HepG2 (cell line): ENCODE data around the gene SLC29A3. TPM values are rescaled to one million over a fixed set of nuclear protein-coding genes. Genes with fewer than 3 reads are reported as not detected.

Experiments used
- ATAC-seq: fragments of 200-7000 bp; cut with Tn5 transposase; 3 replicates; pipeline ENCODE4 v1.9.1; 2020; ENCODE audit warnings: mild to moderate bottlenecking, moderate library complexity
- BruUV-seq: library from RNA; stranded (reverse); fragments of 400-500 nt; replicated peaks from 2 replicates; lab custom pipeline; 2021; lab: Mats Ljungman, UMichigan
- CTCF ChIA-PET: fragments of 300-600 bp; formaldehyde crosslinking; extraction: SDS; loops from one replicate; lab custom pipeline; 2021; ENCODE audit warnings: low total read pairs, inconsistent platforms, low intra/inter-chr PET ratio; lab: Yijun Ruan, JAX
- POLR2A ChIA-PET: fragments of 350-600 bp; sonication (Branson Sonifier 250); formaldehyde crosslinking; loops from one replicate; lab custom pipeline; 2020; ENCODE audit warnings: antibody characterized with exemption, inconsistent platforms; lab: Yijun Ruan, JAX
- DNase-seq: peaks from one replicate; pipeline ENCODE4 v3.0.0-alpha.2; 2015; ENCODE audit warnings: low spot score
- FAIRE-seq: peaks from 3 replicates; lab custom pipeline; 2011; peaks lifted over from hg19 to GRCh38; lab: Jason Lieb, UNC
- H2AFZ ChIP-seq: one replicate; pipeline ENCODE4 v1.6.1; 2011; ENCODE audit warnings: low read length, inconsistent platforms
- H3K27ac ChIP-seq: fragments of 300-600 bp; 3 replicates; pipeline ENCODE4 v1.8.0; 2011; ENCODE audit warnings: mixed run types, mild to moderate bottlenecking, mixed read lengths, low read length, inconsistent platforms; ENCODE audit not compliant: insufficient read depth; ENCODE audit errors: extremely low read length
- H3K27me3 ChIP-seq, 2 experiments: fragments of 200-600 bp in 1 of 2; 2 replicates in 1 of 2; 3 replicates in 1 of 2; pipeline versions ENCODE4 v1.6.0 to v1.8.0; 2011; ENCODE audit warnings: low read length in 2 of 2, mild to moderate bottlenecking in 2 of 2, moderate library complexity in 2 of 2, inconsistent platforms in 1 of 2; ENCODE audit not compliant: insufficient read depth in 2 of 2, control insufficient read depth in 1 of 2
- H3K36me3 ChIP-seq, 2 experiments: fragments of 200-600 bp in 1 of 2; replicated peaks in 1 of 2; 2 replicates in 1 of 2; 3 replicates in 1 of 2; pipeline versions ENCODE4 v1.5.1 to v1.8.0; 2011; ENCODE audit warnings: low read length in 2 of 2, inconsistent platforms in 1 of 2; ENCODE audit not compliant: insufficient read depth in 2 of 2, control insufficient read depth in 1 of 2
- H3K4me1 ChIP-seq: 2 replicates; pipeline ENCODE4 v1.5.1; 2012; ENCODE audit warnings: low read length, inconsistent platforms; ENCODE audit not compliant: insufficient read depth
- H3K4me2 ChIP-seq: 2 replicates; pipeline ENCODE4 v1.6.0; 2011; ENCODE audit warnings: low read depth, low read length, inconsistent platforms
- H3K4me3 ChIP-seq, 3 experiments: fragments of 200-600 bp in 1 of 3; sonication (generic), shearing (Covaris generic) in 1 of 3; replicated peaks in 1 of 3; 2 replicates each; pipeline ENCODE4 v1.5.1; 2011 to 2016; ENCODE audit warnings: low read length in 3 of 3, inconsistent platforms in 2 of 3, low read depth in 2 of 3, mild to moderate bottlenecking in 2 of 3, control low read depth in 1 of 3, mixed read lengths in 1 of 3; ENCODE audit not compliant: insufficient read depth in 1 of 3
- H3K79me2 ChIP-seq: one replicate; pipeline ENCODE4 v1.6.1; 2011; ENCODE audit warnings: low read length, inconsistent platforms; ENCODE audit not compliant: insufficient read depth
- H3K9ac ChIP-seq: 2 replicates; pipeline ENCODE4 v1.6.0; 2011; ENCODE audit warnings: mild to moderate bottlenecking, low read depth, low read length, inconsistent platforms; ENCODE audit not compliant: insufficient read depth
- H3K9me3 ChIP-seq: 2 replicates; pipeline ENCODE4 v1.5.1; 2012; ENCODE audit warnings: mild to moderate bottlenecking, low read length
- H4K20me1 ChIP-seq: 2 replicates; pipeline ENCODE4 v1.6.0; 2011; ENCODE audit warnings: inconsistent platforms, mild to moderate bottlenecking, low read length, moderate library complexity; ENCODE audit not compliant: insufficient read depth
- BCL3 ChIP-seq: sonication (generic); formaldehyde crosslinking; IDR thresholded peaks from 2 replicates; pipeline ENCODE4 v1.5.1; 2020; ENCODE audit warnings: mild to moderate bottlenecking, missing genetic modification reagents, moderate library complexity
- HINFP ChIP-seq: sonication (generic); formaldehyde crosslinking; IDR thresholded peaks from 2 replicates; pipeline ENCODE4 v1.4.0; 2020; ENCODE audit warnings: low read depth, mild to moderate bottlenecking, missing genetic modification reagents
- PATZ1 ChIP-seq: sonication (generic); formaldehyde crosslinking; IDR thresholded peaks from 2 replicates; pipeline ENCODE4 v1.4.0; 2020; ENCODE audit warnings: missing genetic modification reagents
- RELA ChIP-seq: sonication (generic); formaldehyde crosslinking; IDR thresholded peaks from 2 replicates; pipeline ENCODE4 v1.4.0; 2020; ENCODE audit warnings: missing genetic modification reagents
- RNF2 ChIP-seq: fragments of 450-650 bp; conservative IDR thresholded peaks from 2 replicates; pipeline ENCODE4 v1.6.1; 2016; ENCODE audit warnings: low read depth
- TP53 ChIP-seq: sonication (generic); formaldehyde crosslinking; conservative IDR thresholded peaks from 2 replicates; pipeline ENCODE4 v1.4.0; 2020; ENCODE audit warnings: missing genetic modification reagents
- ZNF124 ChIP-seq: sonication (generic); formaldehyde crosslinking; IDR thresholded peaks from 2 replicates; pipeline ENCODE4 v1.4.0; 2020; ENCODE audit warnings: missing genetic modification reagents
- ZNF282 ChIP-seq: fragments of 450-650 bp; IDR thresholded peaks from 2 replicates; pipeline ENCODE4 v1.6.1; 2018; ENCODE audit not compliant: partially characterized antibody
- WGBS: methylation state at CpG from one replicate; pipeline ENCODE4 v1.1.6; 2017; ENCODE audit warnings: low lambda C conversion rate; 5-methylcytosine and 5-hydroxymethylcytosine counted together
- in situ Hi-C: cut with HindIII; loops from 2 replicates; pipeline ENCODE4 v1.10.0; 2017; ENCODE audit warnings: low pct_unique_long_range_greater_than_20kb; ENCODE audit not compliant: extremely low pct_ligation_motif_present
- intact Hi-C: fragments of 100-400 bp; cut with micrococcal nuclease; formaldehyde crosslinking; loops from one replicate; pipeline ENCODE4 v1.10.0; 2022; ENCODE audit not compliant: unreplicated experiment
- polyA plus RNA-seq, 8 experiments: library from polyadenylated mRNA; depleted of rRNA in 3 of 8; stranded (reverse) in 7 of 8; unstranded in 1 of 8; fragments of >200 nt; fragmentation: Illumina TruSeq in 4 of 8; extraction: Trizol in 4 of 8; gene quantifications; 2 replicates each; pipeline versions ENCODE4 v1.2.1 to v1.2.3, GENCODE V29; 2011 to 2016; ENCODE audit warnings: low read depth in 4 of 8, missing spikeins in 1 of 8, mixed read lengths in 1 of 8; ENCODE audit not compliant: insufficient read depth in 1 of 8
- total RNA-seq, 5 experiments: library from RNA; depleted of rRNA; stranded (reverse); fragments of >200 nt; fragmentation: Illumina TruSeq; extraction: Trizol; gene quantifications; 2 replicates each; pipeline ENCODE4 v1.2.3, GENCODE V29; 2016; ENCODE audit warnings: low read depth in 1 of 5
- TF ChIP-seq, protein P1 (sequence below): sonication (generic); formaldehyde crosslinking; conservative IDR thresholded peaks from 2 replicates; pipeline ENCODE4 v1.4.0; 2020; ENCODE audit warnings: missing genetic modification reagents

Gene SLC29A3
- total and polyA plus RNA-seq, 2 of the 13 experiments (the other 11 are each of a cell fraction or from before 2014, with no cell fraction given): 8.6 to 11.8 TPM

- CTCF ChIA-PET: no interaction called here
- Histone ChIP-seq H3K27me3 (no peaks in the 10 kb centered on the region), H3K9ac (no peak overlapping the region), H3K4me2 (peak overlapping the region; percentile 70; the same call in 1 of the 2 replicates), H3K36me3 (peaks cover 4 to 15% of the 10 kb centered on the region in 2 experiments; a peak in 3 of 5 replicates), H2AFZ (no peak overlapping the region), H4K20me1 (no peaks in the 10 kb centered on the region), H3K27ac (peak overlapping the region; percentile 76), H3K4me3 (no peak overlapping the region), H3K9me3 (no peaks in the 10 kb centered on the region), H3K4me1 (peaks cover 92% of the 10 kb centered on the region), H3K79me2 (peaks cover 4% of the 10 kb centered on the region)
- no TSS peak for BruUV-seq
- no peak for FAIRE-seq
- no peak for ATAC-seq
- 60% methylated on average over 3 of the region's 3 CpGs for WGBS
- POLR2A ChIA-PET: interaction anchor here (0.9 to 3.9 kb wide), 4 partner anchors 10 to 31 kb away, joined by 3 to 72 read pairs (median 13); partner anchors contain the start of gene SLC29A3
- in situ Hi-C loops (loop anchor here (25.0 kb wide), 1 partner anchor 691 kb away; no protein-coding TSS in a partner anchor), intact Hi-C loops (no loop called here)
- no peak for DNase-seq
- TF ChIP-seq ZNF124 (no peak), TP53 (CRISPR knock-in tag) (no peak), HINFP (CRISPR knock-in tag) (no peak), ZNF282 (no peak), BCL3 (CRISPR knock-in tag) (no peak), RELA (CRISPR knock-in tag) (no peak), RNF2 (no peak), PATZ1 (CRISPR knock-in tag) (no peak)
- TF ChIP-seq, protein P1, sequence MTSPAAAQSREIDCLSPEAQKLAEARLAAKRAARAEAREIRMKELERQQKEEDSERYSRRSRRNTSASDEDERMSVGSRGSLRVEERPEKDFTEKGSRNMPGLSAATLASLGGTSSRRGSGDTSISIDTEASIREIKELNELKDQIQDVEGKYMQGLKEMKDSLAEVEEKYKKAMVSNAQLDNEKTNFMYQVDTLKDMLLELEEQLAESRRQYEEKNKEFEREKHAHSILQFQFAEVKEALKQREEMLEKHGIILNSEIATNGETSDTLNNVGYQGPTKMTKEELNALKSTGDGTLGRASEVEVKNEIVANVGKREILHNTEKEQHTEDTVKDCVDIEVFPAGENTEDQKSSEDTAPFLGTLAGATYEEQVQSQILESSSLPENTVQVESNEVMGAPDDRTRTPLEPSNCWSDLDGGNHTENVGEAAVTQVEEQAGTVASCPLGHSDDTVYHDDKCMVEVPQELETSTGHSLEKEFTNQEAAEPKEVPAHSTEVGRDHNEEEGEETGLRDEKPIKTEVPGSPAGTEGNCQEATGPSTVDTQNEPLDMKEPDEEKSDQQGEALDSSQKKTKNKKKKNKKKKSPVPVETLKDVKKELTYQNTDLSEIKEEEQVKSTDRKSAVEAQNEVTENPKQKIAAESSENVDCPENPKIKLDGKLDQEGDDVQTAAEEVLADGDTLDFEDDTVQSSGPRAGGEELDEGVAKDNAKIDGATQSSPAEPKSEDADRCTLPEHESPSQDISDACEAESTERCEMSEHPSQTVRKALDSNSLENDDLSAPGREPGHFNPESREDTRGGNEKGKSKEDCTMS (CRISPR knock-in tag): no peak
- TF ChIP-seq, all 625 proteins: peak for 0
These were observed 27.7 kb downstream of the SLC29A3 start for GRCh38 chr10:71346731-71347130.
